Measurements from ENCODE around the gene FAR2.

FAR2 gene

DNA sequence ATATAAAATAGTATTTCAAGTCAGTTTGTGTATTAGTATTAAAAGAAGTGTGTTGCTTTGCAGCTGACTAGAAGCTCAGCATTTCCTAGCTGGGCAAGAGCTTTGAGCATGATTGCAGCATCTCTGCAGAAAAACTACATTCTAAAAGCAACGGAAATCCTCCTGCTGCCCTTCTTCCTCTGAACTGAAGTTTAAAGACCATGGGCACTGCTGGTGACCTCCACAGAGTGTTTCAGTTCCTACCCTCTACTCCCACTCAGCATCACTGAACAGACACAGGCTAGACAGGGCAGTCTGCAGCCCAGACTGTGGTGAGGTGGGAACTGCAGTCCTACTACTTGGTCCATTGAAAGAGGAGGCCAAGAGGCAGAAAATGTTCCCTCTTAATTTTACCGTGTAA lies 59.0 kb downstream of the FAR2 start:
- no peak for DNase-seq

DNA sequence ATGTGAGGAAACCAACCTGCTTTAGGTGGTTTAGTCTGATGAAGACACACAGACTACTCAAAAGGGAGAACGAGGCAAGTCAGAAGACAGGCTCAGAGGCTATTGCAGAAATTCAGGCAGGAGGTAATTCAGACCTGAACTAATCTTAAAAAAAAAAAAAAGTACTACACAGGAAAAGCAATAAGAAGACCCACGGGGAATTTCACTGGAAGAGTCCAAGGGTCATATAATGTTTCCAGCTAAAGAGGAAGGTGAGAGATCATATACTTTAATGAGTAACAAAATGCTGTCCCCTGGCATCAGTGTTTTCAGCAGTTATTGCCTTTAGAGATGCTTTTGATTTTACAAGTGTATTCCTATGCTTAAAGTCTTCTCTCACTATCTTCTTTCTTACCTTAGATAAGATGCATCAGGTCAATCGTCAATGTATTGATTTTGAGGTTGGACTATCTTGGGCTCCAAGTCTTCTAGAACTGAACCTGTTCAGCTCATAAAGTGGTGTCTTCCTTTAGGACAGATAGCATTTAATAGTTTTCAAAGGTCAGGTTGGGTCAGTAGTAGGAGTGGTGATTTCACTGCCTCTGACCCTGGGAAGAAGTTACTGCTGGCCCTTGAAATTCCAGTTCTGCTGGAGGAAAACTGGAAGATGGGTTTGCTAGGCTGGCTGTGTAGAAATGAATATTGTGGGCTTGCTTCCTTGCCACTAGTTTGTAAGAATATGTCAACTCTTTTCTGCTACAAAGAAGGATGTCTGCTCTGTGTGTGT lies 60.0 kb downstream of the FAR2 start:
- DNase-seq: no peak

GRCh38 chr12:29211696-29212095 lies 62.6 kb downstream of the FAR2 start:
- no peak for DNase-seq

- no peak for DNase-seq
Measured at GRCh38 chr12:29212682-29213403, 63.8 kb downstream of the FAR2 start.

- DNase-seq: no peak
Measured at GRCh38 chr12:29216266-29216665, 67.2 kb downstream of the FAR2 start.

DNA sequence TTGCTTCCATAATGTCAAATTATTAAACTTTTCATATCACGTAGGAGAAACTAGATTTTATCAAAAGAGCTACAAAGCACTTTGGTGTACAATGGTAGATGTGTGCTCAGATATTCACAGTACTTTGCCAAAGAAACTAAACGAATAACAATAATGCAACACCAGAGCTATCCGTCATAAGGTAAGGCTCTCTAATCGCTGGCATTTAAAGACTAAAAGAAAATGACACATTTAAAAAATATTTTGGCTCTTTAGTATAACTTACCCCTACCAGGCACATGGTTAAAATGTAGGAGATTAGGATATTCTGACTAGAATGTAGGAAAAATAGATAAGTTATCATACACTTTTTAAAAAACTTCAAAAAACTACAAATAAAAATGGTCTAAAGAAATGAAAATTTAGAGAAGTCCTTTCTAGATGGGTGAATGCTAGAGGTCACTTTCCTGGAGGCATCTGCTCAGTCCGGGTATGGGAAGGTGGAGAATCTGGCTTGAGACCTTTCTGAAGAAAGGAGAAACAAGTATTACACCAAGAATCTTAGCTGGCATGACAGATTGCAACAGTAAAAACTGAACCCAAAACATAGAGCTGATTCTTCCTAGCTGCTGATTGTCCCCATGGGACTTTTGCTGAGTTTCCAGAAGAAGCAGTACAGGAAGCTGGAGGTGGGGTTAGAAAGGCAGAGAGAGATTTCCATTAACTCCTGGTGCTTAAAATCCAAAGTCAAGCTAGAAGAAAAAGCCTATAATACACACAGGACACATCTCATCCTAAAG lies 67.9 kb downstream of the FAR2 start:
- DNase-seq: no peak

DNA sequence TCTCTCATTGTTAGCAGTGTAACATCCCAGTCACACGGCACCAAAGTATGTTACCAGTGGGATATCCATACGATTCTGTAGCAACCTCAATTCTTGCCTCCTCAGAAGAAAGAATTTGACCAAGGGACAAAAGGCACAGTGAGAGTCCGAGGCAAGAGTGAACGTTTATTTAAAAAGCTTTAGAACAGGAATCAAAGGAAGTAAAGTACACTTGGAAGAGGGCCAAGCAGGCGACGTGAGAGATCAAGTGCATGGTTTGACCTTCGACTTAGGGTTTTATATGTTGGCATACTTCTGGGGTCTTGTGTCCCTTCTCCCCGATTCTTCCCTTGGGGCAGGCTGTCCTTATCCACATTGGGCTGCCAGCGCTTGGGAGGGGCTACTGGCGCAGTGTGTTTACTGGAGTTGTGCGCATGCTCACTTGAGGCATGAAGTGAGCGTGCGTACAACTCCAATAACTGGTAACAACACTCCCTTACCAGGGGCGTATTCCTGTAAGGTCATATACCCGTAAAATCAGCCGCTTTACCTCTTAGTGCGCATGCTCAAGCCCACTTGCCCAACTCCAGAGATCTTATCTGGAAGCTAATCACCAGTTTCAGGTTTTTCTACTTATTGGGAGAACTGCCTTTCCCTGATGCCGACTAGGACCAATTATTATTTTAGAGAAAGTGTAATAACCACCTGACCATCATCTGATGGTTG lies 71.7 kb downstream of the FAR2 start:
- DNase-seq: no peak

GRCh38 chr12:29222200-29222599 lies 73.1 kb downstream of the FAR2 start:
- no peak for DNase-seq

GRCh38 chr12:29223426-29223825 lies 74.3 kb downstream of the FAR2 start:
- DNase-seq: no peak

DNA sequence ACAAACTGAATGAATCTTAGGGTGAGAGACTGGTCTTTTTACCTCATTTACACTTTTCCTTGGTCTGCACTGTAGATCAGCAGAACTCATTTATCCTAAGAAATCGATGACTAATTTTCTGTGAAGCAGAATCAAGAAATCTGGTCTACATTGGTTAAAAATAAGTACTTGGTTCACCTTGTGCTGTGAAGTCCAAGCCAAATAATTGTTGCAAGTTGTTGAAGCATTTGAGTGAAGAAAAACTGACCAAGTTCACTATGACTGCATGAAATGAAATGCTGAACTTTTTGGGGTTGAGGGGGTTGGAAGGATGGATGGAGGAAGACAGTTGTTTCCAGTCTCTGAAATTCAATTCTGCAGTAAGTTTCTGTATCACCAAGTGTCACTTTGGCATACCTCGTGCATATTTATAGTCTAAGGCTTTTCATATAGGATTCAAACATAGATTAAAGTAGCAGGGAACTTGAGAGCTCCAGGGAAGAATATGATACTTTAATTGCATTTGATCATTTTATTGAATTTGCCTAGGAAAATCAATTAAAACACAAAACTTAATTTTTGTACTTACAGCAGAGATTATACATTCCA lies 75.0 kb downstream of the FAR2 start:
- no peak for DNase-seq

- DNase-seq: no peak
Measured at GRCh38 chr12:29224572-29224971, 75.5 kb downstream of the FAR2 start.

DNA sequence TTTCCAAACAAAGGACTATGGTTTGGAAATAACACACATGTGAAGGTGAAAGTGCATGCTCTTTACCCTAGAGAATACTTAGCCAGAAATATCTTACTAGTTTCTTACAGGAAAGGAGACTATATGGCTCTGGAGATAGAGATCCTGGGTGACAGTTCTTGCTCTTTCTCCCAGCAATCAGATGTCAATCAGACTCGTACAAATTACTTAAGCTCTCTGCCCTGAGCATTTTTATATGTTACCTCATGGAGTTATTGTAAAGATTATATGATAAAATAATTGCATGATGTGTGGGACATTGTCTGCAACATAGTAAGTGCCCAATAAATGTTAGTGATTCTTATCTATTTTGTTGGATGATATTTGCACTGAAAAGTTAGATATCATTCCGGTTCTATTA lies 76.8 kb downstream of the FAR2 start:
- no peak for DNase-seq

DNA sequence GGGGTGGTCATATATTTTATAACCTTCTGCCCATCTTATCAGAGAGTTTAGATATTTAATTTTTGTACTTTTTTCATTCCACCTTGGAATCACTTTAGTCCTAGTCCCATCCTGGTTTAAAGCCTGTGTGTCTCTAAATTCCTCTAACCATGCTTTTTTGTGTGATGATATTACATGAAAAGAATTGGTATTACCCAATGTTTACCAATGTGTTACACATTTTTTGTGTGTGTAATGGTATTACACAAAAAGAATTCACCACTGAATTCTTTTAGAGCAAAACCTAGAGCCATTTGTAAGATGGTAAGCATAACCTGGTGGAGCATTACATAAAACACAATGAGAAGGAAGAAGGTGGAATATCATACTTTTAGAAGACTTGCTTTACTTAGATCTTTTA lies 77.5 kb downstream of the FAR2 start:
- no peak for DNase-seq

GRCh38 chr12:29228474-29229157 lies 79.5 kb downstream of the FAR2 start:
- DNase-seq: no peak

DNA sequence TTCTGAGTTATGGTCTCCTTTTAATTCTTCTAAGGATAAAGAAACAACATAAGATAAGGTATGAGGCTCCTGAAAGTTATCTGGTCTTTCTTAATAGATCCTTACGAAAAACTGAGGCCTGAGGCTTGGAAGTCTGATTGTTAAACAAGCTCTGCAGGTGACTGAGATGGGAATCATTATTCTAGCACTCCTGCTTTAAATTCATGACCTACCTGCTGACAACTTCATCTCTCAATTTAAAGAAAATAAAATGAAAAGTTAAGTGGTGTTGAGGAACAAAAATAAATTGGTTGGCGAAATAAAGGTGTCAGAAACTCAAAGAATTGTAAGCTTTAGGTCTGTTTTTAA lies 80.1 kb downstream of the FAR2 start:
- DNase-seq: no peak

DNA sequence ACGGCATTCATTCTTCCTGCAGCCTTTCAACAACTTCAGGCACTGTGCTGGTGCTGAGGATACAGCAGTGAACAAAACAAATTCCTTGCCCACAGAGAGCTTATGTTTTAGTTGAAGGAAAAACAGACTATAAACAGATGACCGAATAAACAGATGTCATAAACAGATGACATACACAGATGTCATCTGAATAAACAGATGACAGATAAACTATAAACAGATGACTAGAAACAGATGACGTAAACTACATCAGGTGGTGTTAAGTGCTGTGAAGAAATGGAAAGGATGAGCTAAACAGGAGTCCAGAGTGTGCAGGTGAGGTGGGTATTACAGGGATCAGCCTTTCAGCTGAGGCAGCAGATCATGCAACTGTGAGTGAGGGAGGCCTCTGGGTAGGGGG lies 80.9 kb downstream of the FAR2 start:
- DNase-seq: no peak

- DNase-seq: no peak
Measured at GRCh38 chr12:29230800-29231560, 81.9 kb downstream of the FAR2 start.

- DNase-seq: no peak
Measured at GRCh38 chr12:29232086-29232485, 83.0 kb downstream of the FAR2 start.

DNA sequence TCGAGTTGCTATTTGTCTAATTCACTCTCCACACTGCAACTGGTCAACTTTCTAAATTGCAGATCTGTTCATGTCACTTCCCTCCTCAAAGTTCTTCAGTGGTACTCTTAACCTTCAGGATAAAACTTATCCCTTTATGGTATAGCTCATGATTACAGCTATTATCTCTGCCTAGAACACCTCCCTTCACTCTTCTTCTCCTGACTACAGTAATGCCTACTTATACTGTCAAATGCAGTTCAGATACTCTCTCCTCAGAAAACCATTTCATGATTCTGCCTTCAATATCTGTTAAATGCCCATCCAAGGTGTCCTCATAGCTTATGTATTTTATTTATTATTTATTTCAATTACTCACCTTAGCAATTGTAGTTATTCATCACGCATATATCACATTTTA lies 85.5 kb downstream of the FAR2 start:
- DNase-seq: no peak

DNA sequence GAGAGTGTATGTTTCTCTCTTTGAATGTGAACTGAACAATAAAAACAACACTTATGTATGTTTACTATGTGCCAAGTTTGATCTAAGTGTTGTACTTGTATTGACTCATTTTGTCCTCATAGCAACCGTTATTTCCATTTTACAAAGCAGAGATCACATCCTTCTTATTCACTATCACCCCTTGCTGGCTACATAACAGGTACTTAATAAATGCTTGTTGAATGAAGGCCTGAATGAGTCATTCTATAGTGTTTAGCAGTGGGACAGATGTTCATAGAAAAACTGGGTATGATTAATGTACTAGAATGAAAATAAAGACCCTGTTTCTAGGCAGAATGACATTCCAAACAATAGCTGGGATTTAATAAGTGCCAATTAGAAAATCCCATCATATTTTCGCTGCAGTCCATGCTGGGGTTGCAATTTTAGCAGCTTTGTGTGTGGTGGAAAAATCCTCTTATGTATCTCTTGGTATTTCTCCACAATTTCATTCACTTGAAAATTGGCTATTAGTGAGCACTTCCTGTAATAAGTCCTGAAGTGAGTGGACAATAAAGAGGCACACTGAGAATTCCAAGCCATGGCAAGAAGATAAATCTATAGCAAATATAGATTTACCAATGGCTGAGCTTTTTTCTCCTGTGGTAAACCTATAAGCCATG lies 86.0 kb downstream of the FAR2 start:
- DNase-seq: no peak

DNA sequence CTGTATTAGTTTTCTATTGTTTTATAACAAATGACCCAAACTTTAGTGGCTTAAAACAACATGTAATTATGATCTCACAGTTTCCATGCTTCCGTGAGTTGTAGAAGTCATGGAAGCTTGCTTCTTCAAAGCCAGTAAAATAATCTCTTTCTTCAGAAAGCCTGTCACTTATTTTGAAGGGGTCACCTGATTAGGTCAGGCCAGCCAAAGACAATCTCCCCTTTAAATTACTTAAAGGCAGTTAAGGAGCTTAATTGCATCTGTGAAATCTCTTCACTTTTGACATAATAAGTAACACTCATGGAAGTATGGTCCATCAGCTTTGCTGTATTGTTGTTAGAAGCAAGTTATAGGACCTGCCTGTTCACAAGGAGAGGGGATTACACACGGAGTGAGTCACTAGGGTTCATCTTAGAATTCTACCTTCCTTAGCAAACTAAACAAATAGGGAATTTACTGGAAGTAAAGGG lies 89.8 kb downstream of the FAR2 start:
- no peak for DNase-seq

Measured in effector CD4-positive, alpha-beta T cell (primary cell).